SK-N-SH (cell line): ENCODE measurements around the gene MAPK4. TPM values are rescaled to one million over a fixed set of nuclear protein-coding genes. Genes with fewer than 3 reads are reported as not detected.

Experiments
- CTCF ChIA-PET: fragments of 300-600, 350-600 bp; formaldehyde crosslinking; extraction: SDS; loops from one replicate; lab custom pipeline; 2021; lab: Yijun Ruan, JAX
- POLR2A ChIA-PET: fragments of 350-600 bp; sonication (Branson Sonifier 250); formaldehyde crosslinking; extraction: SDS; loops from one replicate; lab custom pipeline; 2020; ENCODE audit warnings: antibody characterized with exemption, inconsistent platforms; lab: Yijun Ruan, JAX
- DNase-seq: peaks from one replicate; pipeline ENCODE4 v3.0.0; 2012
- H2AFZ ChIP-seq: fragments of 200-600 bp; sonication (generic); 2 replicates; pipeline ENCODE4 v1.8.1; 2016; ENCODE audit warnings: antibody characterized with exemption, mild to moderate bottlenecking, low read depth
- H3F3A ChIP-seq: fragments of 200-600 bp; sonication (generic); replicated peaks from 2 replicates; pipeline ENCODE3; 2016; ENCODE audit warnings: antibody characterized with exemption, mild to moderate bottlenecking; ENCODE audit not compliant: insufficient read depth
- H3K27ac ChIP-seq, 2 experiments: fragments of 200-500 bp in 1 of 2; fragments of 200-600 bp in 1 of 2; sonication (Bioruptor generic) in 1 of 2; sonication (generic), shearing (Covaris generic) in 1 of 2; 2 replicates each; pipeline versions ENCODE4 v1.5.1 to v1.6.1; 2014 to 2016; ENCODE audit warnings: low read depth in 2 of 2, inconsistent platforms in 1 of 2, low read length in 1 of 2, mild to moderate bottlenecking in 1 of 2, mixed read lengths in 1 of 2
- H3K27me3 ChIP-seq: fragments of 200-600 bp; sonication (generic), shearing (Covaris generic); 2 replicates; pipeline ENCODE4 v1.6.1; 2016; ENCODE audit warnings: mixed run types; ENCODE audit not compliant: insufficient read depth
- H3K36me3 ChIP-seq, 2 experiments: fragments of 200-500 bp in 1 of 2; fragments of 200-600 bp in 1 of 2; sonication (Bioruptor generic) in 1 of 2; sonication (generic) in 1 of 2; replicated peaks in 1 of 2; 2 replicates each; pipeline versions ENCODE3 to v1.5.1; 2014 to 2016; ENCODE audit warnings: low read length in 1 of 2, mild to moderate bottlenecking in 1 of 2; ENCODE audit not compliant: insufficient read depth in 2 of 2, control insufficient read depth in 1 of 2
- H3K4me1 ChIP-seq, 2 experiments: fragments of 200-500 bp in 1 of 2; fragments of 200-600 bp in 1 of 2; sonication (Bioruptor generic) in 1 of 2; sonication (generic), shearing (Covaris generic) in 1 of 2; 2 replicates each; pipeline versions ENCODE4 v1.5.1 to v1.6.1; 2014 to 2016; ENCODE audit warnings: low read depth in 1 of 2, low read length in 1 of 2, mixed run types in 1 of 2; ENCODE audit not compliant: insufficient read depth in 2 of 2, control insufficient read depth in 1 of 2
- H3K4me2 ChIP-seq: fragments of 200-600 bp; sonication (generic), shearing (Covaris generic); 2 replicates; pipeline ENCODE4 v1.6.1; 2017; ENCODE audit warnings: mixed run types
- H3K4me3 ChIP-seq, 2 experiments: fragments of 200-500 bp in 1 of 2; fragments of 200-600 bp in 1 of 2; sonication (Bioruptor generic) in 1 of 2; sonication (generic), shearing (Covaris generic) in 1 of 2; 2 replicates each; pipeline versions ENCODE4 v1.5.1 to v1.8.1; 2014 to 2016; ENCODE audit warnings: low read depth in 2 of 2, inconsistent platforms in 1 of 2, low read length in 1 of 2, mild to moderate bottlenecking in 1 of 2, mixed read lengths in 1 of 2, moderate library complexity in 1 of 2
- H3K79me2 ChIP-seq: fragments of 200-600 bp; sonication (generic); 2 replicates; pipeline ENCODE4 v1.8.1; 2017; ENCODE audit warnings: mild to moderate bottlenecking; ENCODE audit not compliant: insufficient read depth
- H3K9ac ChIP-seq: fragments of 200-600 bp; sonication (generic); 2 replicates; pipeline ENCODE4 v1.6.1; 2017; ENCODE audit warnings: mixed run types
- H3K9me2 ChIP-seq: fragments of 200-600 bp; sonication (generic); 2 replicates; pipeline ENCODE4 v1.6.1; 2017; ENCODE audit warnings: mixed run types
- H3K9me3 ChIP-seq: fragments of 200-600 bp; sonication (generic); 2 replicates; pipeline ENCODE4 v1.6.1; 2017; ENCODE audit warnings: mixed run types, mild to moderate bottlenecking, moderate library complexity
- H4K20me1 ChIP-seq: fragments of 200-600 bp; sonication (generic); 2 replicates; pipeline ENCODE4 v1.6.1; 2017; ENCODE audit warnings: mild to moderate bottlenecking, mixed run types; ENCODE audit not compliant: insufficient read depth
- ELF1 ChIP-seq: IDR thresholded peaks from 2 replicates; pipeline ENCODE4 v1.4.0; 2012
- EP300 ChIP-seq, 2 experiments: IDR thresholded peaks; 2 replicates each; pipeline versions ENCODE4 v1.4.0 to v1.6.1; 2012; ENCODE audit warnings: borderline replicate concordance in 1 of 2, low read depth in 1 of 2, low read length in 1 of 2
- GATA2 ChIP-seq: sonication (generic); formaldehyde crosslinking; IDR thresholded peaks from 2 replicates; pipeline ENCODE4 v1.5.0; 2020; ENCODE audit warnings: mild to moderate bottlenecking, missing genetic modification reagents
- JUND ChIP-seq: IDR thresholded peaks from 2 replicates; pipeline ENCODE4 v1.4.0; 2012
- NFIC ChIP-seq: IDR thresholded peaks from 2 replicates; pipeline ENCODE4 v1.4.0; 2012; ENCODE audit warnings: borderline replicate concordance
- RAD21 ChIP-seq: IDR thresholded peaks from 2 replicates; pipeline ENCODE4 v1.6.1; 2012; ENCODE audit warnings: mild to moderate bottlenecking, low read length
- RCOR1 ChIP-seq: fragments of 150-350 bp; IDR thresholded peaks from 2 replicates; pipeline ENCODE4 v1.6.1; 2017; ENCODE audit warnings: antibody characterized with exemption, low read length
- RXRA ChIP-seq: IDR thresholded peaks from 2 replicates; pipeline ENCODE4 v1.4.0; 2012; ENCODE audit warnings: low read depth, mild to moderate bottlenecking, borderline replicate concordance
- SIN3A ChIP-seq: IDR thresholded peaks from 2 replicates; pipeline ENCODE4 v1.6.1; 2012; ENCODE audit warnings: low read depth, mild to moderate bottlenecking, low read length, moderate library complexity, borderline replicate concordance
- TAF1 ChIP-seq: IDR thresholded peaks from 2 replicates; pipeline ENCODE4 v1.6.1; 2012; ENCODE audit warnings: low read depth, mild to moderate bottlenecking, low read length, moderate library complexity, borderline replicate concordance
- TCF12 ChIP-seq: IDR thresholded peaks from 2 replicates; pipeline ENCODE4 v1.4.0; 2012
- TEAD4 ChIP-seq: IDR thresholded peaks from 2 replicates; pipeline ENCODE4 v1.4.0; 2012; ENCODE audit warnings: mild to moderate bottlenecking, borderline replicate concordance; ENCODE audit not compliant: insufficient read depth
- YY1 ChIP-seq: IDR thresholded peaks from 2 replicates; pipeline ENCODE4 v1.4.0; 2012; ENCODE audit warnings: low read depth, mild to moderate bottlenecking
- WGBS: methylation state at CpG from one replicate; pipeline ENCODE4 v1.1.6; 2017; ENCODE audit warnings: low lambda C conversion rate; 5-methylcytosine and 5-hydroxymethylcytosine counted together
- polyA plus RNA-seq, 3 experiments: library from polyadenylated mRNA; depleted of rRNA; stranded (reverse); fragments of >200 nt; gene quantifications; 2 replicates each; pipeline ENCODE4 v1.2.3, GENCODE V29; 2012
- TF ChIP-seq, protein P1 (sequence below): fragments of 150-350 bp; IDR thresholded peaks from 2 replicates; pipeline ENCODE4 v1.6.1; 2017; ENCODE audit warnings: antibody characterized with exemption, low read length, low read depth, borderline replicate concordance
- TF ChIP-seq, protein P2 (sequence below): IDR thresholded peaks from 2 replicates; pipeline ENCODE4 v1.4.0; 2012; ENCODE audit warnings: low read depth
- TF ChIP-seq, protein P3 (sequence below): IDR thresholded peaks from 2 replicates; pipeline ENCODE4; 2012
- TF ChIP-seq, protein P4 (sequence below): fragments of 150-350 bp; IDR thresholded peaks from 2 replicates; pipeline ENCODE4 v1.6.1; 2016; ENCODE audit warnings: mild to moderate bottlenecking, low read depth, low read length
- TF ChIP-seq, protein P5 (sequence below): fragments of 200-600 bp; sonication (generic); IDR thresholded peaks from 2 replicates; pipeline ENCODE4 v1.6.1; 2017; ENCODE audit warnings: antibody characterized with exemption, mild to moderate bottlenecking, moderate library complexity
- TF ChIP-seq, protein P6 (sequence below): IDR thresholded peaks from 2 replicates; pipeline ENCODE4 v1.4.0; 2012; ENCODE audit warnings: low read depth, borderline replicate concordance

MAPK4 gene
- polyA plus RNA-seq, 1 of the 3 experiments (the other 2 are of a cell fraction): 0.02 TPM

DNA sequence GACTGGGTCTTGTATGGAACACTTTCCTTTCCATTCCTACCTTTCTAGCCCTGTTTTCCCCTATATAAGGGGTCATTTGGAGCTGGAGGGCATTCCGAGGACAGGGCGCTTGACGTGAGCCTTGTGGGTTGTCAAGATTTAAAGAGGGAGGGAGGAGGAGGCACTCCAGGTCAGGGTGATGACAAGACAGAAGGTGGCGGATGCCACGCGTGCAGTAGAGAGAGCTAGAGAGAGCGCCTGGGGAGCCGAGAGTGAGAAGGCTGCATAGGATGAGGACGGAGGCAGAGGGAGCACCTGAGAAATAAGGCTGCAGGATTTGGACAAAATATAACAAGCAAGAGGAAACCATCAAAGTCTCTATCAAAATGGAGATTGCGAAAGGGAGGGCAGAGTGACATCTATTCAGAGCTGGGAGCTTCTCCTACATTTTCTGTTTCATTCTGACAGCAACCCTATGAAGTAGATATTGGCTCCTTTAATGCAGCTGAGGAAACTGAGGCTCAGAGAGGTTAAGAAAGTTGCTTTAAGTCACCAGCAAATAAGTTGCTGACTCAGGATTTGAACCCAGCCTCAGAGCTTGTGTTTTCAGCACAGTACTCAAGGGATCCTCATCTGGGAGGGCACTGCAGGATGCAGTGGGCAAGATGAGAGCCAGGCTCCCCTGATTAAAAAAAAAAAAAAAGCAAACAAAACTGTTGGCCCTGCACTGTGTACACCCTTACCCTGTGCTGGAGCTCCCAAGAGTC, 135.7 kb downstream of the MAPK4 start:
- no peaks in the 10 kb centered on the region for H3F3A ChIP-seq
- 78% methylated on average over 10 of the region's 10 CpGs for WGBS
- H4K20me1 ChIP-seq: no peaks in the 10 kb centered on the region
- H3K79me2 ChIP-seq: no peaks in the 10 kb centered on the region
- H2AFZ ChIP-seq: no peak overlapping the region
- no peaks in the 10 kb centered on the region; the same call in 1 of the 2 replicates for H3K27me3 ChIP-seq
- H3K9me3 ChIP-seq: no peaks in the 10 kb centered on the region
- TF ChIP-seq, protein P1, sequence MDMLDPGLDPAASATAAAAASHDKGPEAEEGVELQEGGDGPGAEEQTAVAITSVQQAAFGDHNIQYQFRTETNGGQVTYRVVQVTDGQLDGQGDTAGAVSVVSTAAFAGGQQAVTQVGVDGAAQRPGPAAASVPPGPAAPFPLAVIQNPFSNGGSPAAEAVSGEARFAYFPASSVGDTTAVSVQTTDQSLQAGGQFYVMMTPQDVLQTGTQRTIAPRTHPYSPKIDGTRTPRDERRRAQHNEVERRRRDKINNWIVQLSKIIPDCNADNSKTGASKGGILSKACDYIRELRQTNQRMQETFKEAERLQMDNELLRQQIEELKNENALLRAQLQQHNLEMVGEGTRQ: no peak
- TF ChIP-seq TAF1 (no peak), GATA2 (CRISPR knock-in tag) (no peak), TCF12 (no peak), SIN3A (no peak), TEAD4 (no peak), NFIC (no peak), JUND (no peak), RXRA (no peak), RCOR1 (no peak), YY1 (no peak), ELF1 (no peak)
- TF ChIP-seq, protein P2, sequence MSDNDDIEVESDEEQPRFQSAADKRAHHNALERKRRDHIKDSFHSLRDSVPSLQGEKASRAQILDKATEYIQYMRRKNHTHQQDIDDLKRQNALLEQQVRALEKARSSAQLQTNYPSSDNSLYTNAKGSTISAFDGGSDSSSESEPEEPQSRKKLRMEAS: no peak
- TF ChIP-seq, protein P3, sequence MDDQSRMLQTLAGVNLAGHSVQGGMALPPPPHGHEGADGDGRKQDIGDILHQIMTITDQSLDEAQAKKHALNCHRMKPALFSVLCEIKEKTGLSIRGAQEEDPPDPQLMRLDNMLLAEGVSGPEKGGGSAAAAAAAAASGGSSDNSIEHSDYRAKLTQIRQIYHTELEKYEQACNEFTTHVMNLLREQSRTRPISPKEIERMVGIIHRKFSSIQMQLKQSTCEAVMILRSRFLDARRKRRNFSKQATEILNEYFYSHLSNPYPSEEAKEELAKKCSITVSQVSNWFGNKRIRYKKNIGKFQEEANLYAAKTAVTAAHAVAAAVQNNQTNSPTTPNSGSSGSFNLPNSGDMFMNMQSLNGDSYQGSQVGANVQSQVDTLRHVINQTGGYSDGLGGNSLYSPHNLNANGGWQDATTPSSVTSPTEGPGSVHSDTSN: no peak
- TF ChIP-seq, protein P4, sequence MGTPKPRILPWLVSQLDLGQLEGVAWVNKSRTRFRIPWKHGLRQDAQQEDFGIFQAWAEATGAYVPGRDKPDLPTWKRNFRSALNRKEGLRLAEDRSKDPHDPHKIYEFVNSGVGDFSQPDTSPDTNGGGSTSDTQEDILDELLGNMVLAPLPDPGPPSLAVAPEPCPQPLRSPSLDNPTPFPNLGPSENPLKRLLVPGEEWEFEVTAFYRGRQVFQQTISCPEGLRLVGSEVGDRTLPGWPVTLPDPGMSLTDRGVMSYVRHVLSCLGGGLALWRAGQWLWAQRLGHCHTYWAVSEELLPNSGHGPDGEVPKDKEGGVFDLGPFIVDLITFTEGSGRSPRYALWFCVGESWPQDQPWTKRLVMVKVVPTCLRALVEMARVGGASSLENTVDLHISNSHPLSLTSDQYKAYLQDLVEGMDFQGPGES: no peak
- H3K9me2 ChIP-seq: no peaks in the 10 kb centered on the region
- H3K4me3 ChIP-seq: no peak overlapping the region
- no peak overlapping the region for H3K9ac ChIP-seq
- no peak for DNase-seq
- H3K36me3 ChIP-seq: no peaks in the 10 kb centered on the region
- ChIA-PET CTCF (no interaction called here), POLR2A (no interaction called here)
- H3K4me2 ChIP-seq: no peak overlapping the region
- peaks cover 0 to 7% of the 10 kb centered on the region in 2 experiments; a peak in 1 of 4 replicates for H3K4me1 ChIP-seq
- no peak overlapping the region for H3K27ac ChIP-seq

DNA sequence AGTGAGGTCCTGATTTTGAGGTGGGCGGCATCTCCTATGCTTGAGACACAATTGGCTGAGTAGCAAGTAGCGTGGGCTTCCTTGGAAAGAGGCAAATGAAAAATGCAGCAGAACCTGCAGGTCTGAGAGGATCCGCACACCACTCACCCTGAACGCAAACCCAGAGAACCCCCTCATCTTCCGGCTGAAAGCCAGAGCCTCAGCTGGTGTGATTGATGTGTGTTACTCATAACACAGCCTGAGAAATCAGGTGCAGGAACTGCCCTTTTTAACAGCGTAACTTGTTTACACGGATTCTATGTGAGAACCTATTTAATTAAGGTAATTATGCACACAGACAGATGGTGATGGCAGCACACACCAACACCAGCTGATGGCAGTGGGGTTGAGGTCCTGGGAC, 136.5 kb downstream of the MAPK4 start:
- no peaks in the 10 kb centered on the region for H4K20me1 ChIP-seq

More for the DNA sequence above, 136.5 kb downstream of the MAPK4 start:
- Histone ChIP-seq H2AFZ (no peak overlapping the region), H3K27me3 (no peaks in the 10 kb centered on the region; the same call in 1 of the 2 replicates), H3K79me2 (no peaks in the 10 kb centered on the region), H3K9ac (no peak overlapping the region), H3K9me2 (no peaks in the 10 kb centered on the region), H3K9me3 (no peaks in the 10 kb centered on the region), H3K27ac (no peak overlapping the region), H3K4me3 (no peak overlapping the region), H3K4me1 (peaks cover 0 to 7% of the 10 kb centered on the region in 2 experiments; a peak in 1 of 4 replicates), H3K36me3 (no peaks in the 10 kb centered on the region), H3K4me2 (no peak overlapping the region), H3F3A (no peaks in the 10 kb centered on the region)
- 49% methylated on average over 6 of the region's 7 CpGs for WGBS
- DNase-seq: no peak
- CTCF ChIA-PET: no interaction called here
- POLR2A ChIA-PET: no interaction called here
- TF ChIP-seq, protein P5, sequence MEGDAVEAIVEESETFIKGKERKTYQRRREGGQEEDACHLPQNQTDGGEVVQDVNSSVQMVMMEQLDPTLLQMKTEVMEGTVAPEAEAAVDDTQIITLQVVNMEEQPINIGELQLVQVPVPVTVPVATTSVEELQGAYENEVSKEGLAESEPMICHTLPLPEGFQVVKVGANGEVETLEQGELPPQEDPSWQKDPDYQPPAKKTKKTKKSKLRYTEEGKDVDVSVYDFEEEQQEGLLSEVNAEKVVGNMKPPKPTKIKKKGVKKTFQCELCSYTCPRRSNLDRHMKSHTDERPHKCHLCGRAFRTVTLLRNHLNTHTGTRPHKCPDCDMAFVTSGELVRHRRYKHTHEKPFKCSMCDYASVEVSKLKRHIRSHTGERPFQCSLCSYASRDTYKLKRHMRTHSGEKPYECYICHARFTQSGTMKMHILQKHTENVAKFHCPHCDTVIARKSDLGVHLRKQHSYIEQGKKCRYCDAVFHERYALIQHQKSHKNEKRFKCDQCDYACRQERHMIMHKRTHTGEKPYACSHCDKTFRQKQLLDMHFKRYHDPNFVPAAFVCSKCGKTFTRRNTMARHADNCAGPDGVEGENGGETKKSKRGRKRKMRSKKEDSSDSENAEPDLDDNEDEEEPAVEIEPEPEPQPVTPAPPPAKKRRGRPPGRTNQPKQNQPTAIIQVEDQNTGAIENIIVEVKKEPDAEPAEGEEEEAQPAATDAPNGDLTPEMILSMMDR: no peak
- TF ChIP-seq EP300 (IDR thresholded peaks at IDR 0.05; ENCODE audit: borderline replicate concordance in 1 of 2, low read depth in 1 of 2, low read length in 1 of 2) (no peak), RCOR1 (no peak), ELF1 (no peak), SIN3A (no peak), RAD21 (no peak), NFIC (no peak)
- TF ChIP-seq, protein P3: no peak
- TF ChIP-seq, protein P6, sequence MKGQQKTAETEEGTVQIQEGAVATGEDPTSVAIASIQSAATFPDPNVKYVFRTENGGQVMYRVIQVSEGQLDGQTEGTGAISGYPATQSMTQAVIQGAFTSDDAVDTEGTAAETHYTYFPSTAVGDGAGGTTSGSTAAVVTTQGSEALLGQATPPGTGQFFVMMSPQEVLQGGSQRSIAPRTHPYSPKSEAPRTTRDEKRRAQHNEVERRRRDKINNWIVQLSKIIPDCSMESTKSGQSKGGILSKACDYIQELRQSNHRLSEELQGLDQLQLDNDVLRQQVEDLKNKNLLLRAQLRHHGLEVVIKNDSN: no peak
